ENCODE measurements around the gene MRPL14.

Gene MRPL14

GRCh38 chr6:44133981-44134711, 6.9 kb upstream of the MRPL14 start:
- TF ChIP-seq Cebpa-rat (IDR thresholded peaks at IDR 0.05): no peak
- H4K20me1 ChIP-seq: peaks cover 0 to 70% (median 26%) of the 10 kb centered on the region in 11 experiments; a peak in 13 of 22 replicates
- H3K9ac ChIP-seq: peak overlapping the region in 1 of 11 experiments; percentile 65; a peak in 4 of 22 replicates
- peak overlapping the region; percentile 66 to 94 (median 85); a peak in 20 of 22 replicates for H3K4me2 ChIP-seq
- no peaks in the 10 kb centered on the region for H3K9me3 ChIP-seq (replicated peaks in 1 of 11)
- no peaks in the 10 kb centered on the region for H3K27me3 ChIP-seq
- peaks cover 36 to 64% (median 50%) of the 10 kb centered on the region in 10 experiments for H3K4me1 ChIP-seq
- H3K36me3 ChIP-seq: peaks cover 6 to 48% (median 14%) of the 10 kb centered on the region in 11 experiments; a peak in 20 of 22 replicates
- H3K27ac ChIP-seq: no peak overlapping the region; a peak in 2 of 22 replicates
- peak overlapping the region in 2 of 10 experiments; percentile 48 to 52; a peak in 2 of 20 replicates for H3K4me3 ChIP-seq

DNA sequence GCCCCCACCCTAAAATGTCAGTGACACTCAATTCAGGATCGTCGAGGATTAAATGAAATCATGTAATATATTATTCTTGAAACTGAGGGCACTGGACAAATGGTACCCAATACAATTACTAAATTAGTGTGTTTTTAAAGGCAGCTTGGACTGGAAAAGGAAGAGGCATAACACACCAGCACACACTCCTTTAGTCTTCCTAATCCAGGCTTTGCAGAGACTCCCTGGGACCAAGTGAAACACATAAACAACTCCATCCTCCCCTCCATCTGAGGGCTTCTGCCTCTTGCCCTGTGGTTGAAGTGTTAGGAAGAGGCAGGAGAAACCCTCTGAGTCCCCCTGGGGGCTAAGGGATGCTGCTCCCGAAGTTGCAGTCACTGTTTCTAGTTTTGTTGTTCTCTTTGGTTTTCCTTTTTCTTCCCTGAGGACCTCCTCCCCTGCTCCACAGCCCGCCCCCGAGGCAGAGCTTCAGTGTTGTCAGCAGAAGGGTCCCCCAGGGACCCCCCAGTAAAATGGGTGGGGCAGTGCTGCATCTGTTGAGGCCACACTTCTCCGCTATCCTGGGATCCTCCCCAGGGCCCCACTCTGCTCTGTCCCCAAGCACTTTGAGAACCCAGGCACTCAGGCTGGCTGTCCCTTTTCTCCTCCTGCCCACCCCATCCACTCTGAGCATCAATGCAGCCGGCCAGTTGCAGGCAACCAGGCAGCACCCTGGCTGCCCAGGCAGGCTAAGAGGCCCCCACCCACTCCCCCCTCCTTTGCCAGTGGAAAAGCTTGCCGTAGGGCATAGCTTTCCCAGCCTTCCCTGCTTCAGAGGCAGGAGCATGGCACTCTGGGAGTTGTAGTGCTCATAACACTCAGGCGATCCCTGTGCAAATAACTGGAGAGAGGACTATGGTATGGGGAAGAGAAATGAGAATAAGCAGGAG, 6.0 kb upstream of the MRPL14 start:
- Histone ChIP-seq H3K9me3 (replicated peaks in 1 of 11) (no peaks in the 10 kb centered on the region), H3K36me3 (peaks cover 6 to 39% (median 14%) of the 10 kb centered on the region in 11 experiments; a peak in 20 of 22 replicates), H3K27ac (peak overlapping the region in 10 of 11 experiments; percentile 0 to 57 (median 34); a peak in 17 of 22 replicates), H3K27me3 (peaks cover 0 to 5% (median 0%) of the 10 kb centered on the region in 11 experiments; a peak in 7 of 22 replicates), H3K4me3 (peak overlapping the region; percentile 3 to 62 (median 50); a peak in 16 of 20 replicates), H3K4me1 (peaks cover 38 to 65% (median 57%) of the 10 kb centered on the region in 10 experiments), H4K20me1 (peaks cover 6 to 72% (median 31%) of the 10 kb centered on the region in 11 experiments; a peak in 17 of 22 replicates), H3K9ac (peak overlapping the region; percentile 4 to 70 (median 56); a peak in 20 of 22 replicates), H3K4me2 (peak overlapping the region; percentile 66 to 94 (median 85))
- TF ChIP-seq Cebpa-rat (IDR thresholded peaks at IDR 0.05): no peak

DNA sequence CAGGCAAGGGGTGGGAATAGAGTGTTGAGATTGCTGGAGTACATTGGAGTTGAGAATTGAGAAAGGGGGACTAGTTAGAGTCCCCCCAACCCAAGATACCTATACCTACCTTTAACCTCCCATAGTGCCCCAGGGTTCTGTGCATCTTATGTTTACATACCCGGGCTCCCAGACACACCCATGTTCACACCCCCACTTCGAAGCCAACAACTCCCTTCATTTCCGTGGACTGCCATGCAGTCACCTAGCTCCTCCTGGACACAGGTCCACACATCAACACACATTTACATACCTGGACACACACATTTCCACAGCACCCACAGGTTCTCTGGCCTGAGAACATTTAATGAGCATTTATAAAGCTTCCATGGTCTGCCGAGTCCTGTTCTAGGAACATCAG, 5.2 kb upstream of the MRPL14 start:
- Histone ChIP-seq H3K9ac (peak overlapping the region; percentile 4 to 70 (median 56); a peak in 17 of 22 replicates), H3K4me3 (peak overlapping the region in 2 of 10 experiments; percentile 52 to 55; a peak in 3 of 20 replicates), H4K20me1 (peaks cover 8 to 73% (median 35%) of the 10 kb centered on the region in 11 experiments; a peak in 17 of 22 replicates), H3K27ac (peak overlapping the region in 8 of 11 experiments; percentile 9 to 57 (median 42); a peak in 9 of 22 replicates), H3K4me2 (peak overlapping the region; percentile 66 to 94 (median 85)), H3K36me3 (peaks cover 5 to 35% (median 13%) of the 10 kb centered on the region in 11 experiments; a peak in 20 of 22 replicates), H3K27me3 (peaks cover 0 to 11% (median 0%) of the 10 kb centered on the region in 11 experiments; a peak in 7 of 22 replicates), H3K4me1 (peaks cover 32 to 68% (median 61%) of the 10 kb centered on the region in 10 experiments), H3K9me3 (replicated peaks in 1 of 11) (no peaks in the 10 kb centered on the region)
- TF ChIP-seq Cebpa-rat (IDR thresholded peaks at IDR 0.05): no peak

- no peak for TF ChIP-seq Cebpa-rat (IDR thresholded peaks at IDR 0.05)
- H3K36me3 ChIP-seq: peaks cover 0 to 29% (median 7%) of the 10 kb centered on the region in 11 experiments; a peak in 13 of 22 replicates
- H3K4me2 ChIP-seq: peak overlapping the region; percentile 66 to 94 (median 85); a peak in 20 of 22 replicates
- peaks cover 32 to 68% (median 61%) of the 10 kb centered on the region in 10 experiments for H3K4me1 ChIP-seq
- H3K4me3 ChIP-seq: no peak overlapping the region
- H3K9ac ChIP-seq: peak overlapping the region in 2 of 11 experiments; percentile 53 to 65; a peak in 1 of 22 replicates
- H3K9me3 ChIP-seq (replicated peaks in 1 of 11): no peaks in the 10 kb centered on the region
- peaks cover 8 to 73% (median 35%) of the 10 kb centered on the region in 11 experiments; a peak in 17 of 22 replicates for H4K20me1 ChIP-seq
- H3K27me3 ChIP-seq: peaks cover 0 to 11% (median 0%) of the 10 kb centered on the region in 11 experiments; a peak in 7 of 22 replicates
- H3K27ac ChIP-seq: no peak overlapping the region; a peak in 1 of 22 replicates
These were observed 4.6 kb upstream of the MRPL14 start for GRCh38 chr6:44131892-44132291.

GRCh38 chr6:44129841-44130322, 2.6 kb upstream of the MRPL14 start:
- Histone ChIP-seq H4K20me1 (peaks cover 26 to 84% (median 47%) of the 10 kb centered on the region in 11 experiments; a peak in 21 of 22 replicates), H3K27me3 (peaks cover 0 to 11% (median 0%) of the 10 kb centered on the region in 11 experiments; a peak in 7 of 22 replicates), H3K36me3 (peaks cover 0 to 9% (median 2%) of the 10 kb centered on the region in 11 experiments; a peak in 8 of 22 replicates), H3K9me3 (replicated peaks in 1 of 11) (no peaks in the 10 kb centered on the region), H3K9ac (no peak overlapping the region; a peak in 1 of 22 replicates), H3K27ac (no peak overlapping the region), H3K4me1 (peaks cover 48 to 74% (median 68%) of the 10 kb centered on the region in 10 experiments), H3K4me2 (peak overlapping the region in 1 of 11 experiments; percentile 10; a peak in 1 of 22 replicates), H3K4me3 (no peak overlapping the region)
- no peak for TF ChIP-seq Cebpa-rat (IDR thresholded peaks at IDR 0.05)

DNA sequence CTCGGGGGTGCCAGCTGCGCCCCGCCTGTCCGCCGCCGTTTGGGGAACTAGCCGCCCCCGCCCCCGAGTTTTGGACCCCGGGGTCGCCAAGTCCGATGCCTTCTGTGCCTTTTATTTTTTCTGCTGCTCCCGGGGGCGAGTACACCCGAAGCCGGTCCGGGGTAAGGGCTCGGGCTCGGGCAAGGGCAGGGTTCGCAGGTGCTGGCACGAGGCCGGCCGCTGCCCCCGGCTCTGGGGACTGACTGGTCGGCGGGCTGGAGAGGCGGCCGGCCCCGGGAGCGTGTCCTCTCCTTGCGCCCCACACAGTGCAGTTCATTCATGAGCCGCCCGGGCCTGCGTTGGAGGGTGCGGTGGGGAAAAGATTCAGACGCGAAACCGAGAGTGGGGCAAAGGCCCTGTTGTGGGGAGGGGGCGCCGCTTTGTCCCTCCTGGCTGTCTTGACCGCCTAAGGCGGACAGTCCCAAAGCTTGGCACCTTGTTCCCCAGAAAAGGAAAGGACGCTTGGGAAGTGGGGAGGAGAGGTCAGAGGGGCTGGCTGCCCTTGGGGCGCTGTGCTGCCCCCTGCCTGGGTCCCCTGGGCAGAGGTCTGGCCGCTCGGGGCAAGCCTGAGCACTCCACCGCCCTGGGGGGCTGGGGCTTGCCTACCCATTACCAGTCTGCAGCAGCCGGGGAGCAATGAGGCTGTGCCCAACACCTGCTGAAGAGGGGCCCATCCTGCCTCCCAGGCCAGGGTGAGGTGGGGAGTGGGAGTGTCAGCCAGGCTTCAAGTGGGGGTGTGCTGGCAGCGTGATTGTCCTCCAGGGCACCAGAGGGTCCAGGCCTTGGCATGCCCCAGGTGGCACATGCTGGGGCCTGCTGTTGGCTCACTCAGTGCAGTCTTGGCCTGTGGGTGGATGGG, 1.0 kb upstream of the MRPL14 start:
- Histone ChIP-seq H3K4me1 (peaks cover 57 to 74% (median 68%) of the 10 kb centered on the region in 10 experiments), H3K9ac (peak overlapping the region; percentile 69 to 91 (median 82)), H3K4me3 (peak overlapping the region; percentile 78 to 98 (median 89)), H3K27ac (peak overlapping the region; percentile 41 to 77 (median 63); a peak in 18 of 22 replicates), H3K9me3 (replicated peaks in 1 of 11) (no peaks in the 10 kb centered on the region), H3K27me3 (peaks cover 0 to 11% (median 0%) of the 10 kb centered on the region in 11 experiments; a peak in 7 of 22 replicates), H4K20me1 (peaks cover 36 to 84% (median 54%) of the 10 kb centered on the region in 11 experiments; a peak in 21 of 22 replicates), H3K4me2 (peak overlapping the region; percentile 88 to 100 (median 98)), H3K36me3 (peaks cover 0 to 11% (median 0%) of the 10 kb centered on the region in 11 experiments; a peak in 5 of 22 replicates)
- no peak for TF ChIP-seq Cebpa-rat (IDR thresholded peaks at IDR 0.05)
